Caki2 (cell line): ENCODE measurements around the gene PDZD4. TPM values are rescaled to one million over a fixed set of nuclear protein-coding genes. Genes with fewer than 3 reads are reported as not detected.

ENCODE experiments used
- DNase-seq: peaks from one replicate; pipeline ENCODE4 v3.0.0-alpha.2; 2015; ENCODE audit warnings: low read depth
- in situ Hi-C: cut with HindIII; loops from 2 replicates; pipeline ENCODE4 v1.10.0; 2016; ENCODE audit warnings: low sequenced_read_pairs, low pct_unique_long_range_greater_than_20kb, mixed read lengths
- total RNA-seq: library from RNA; depleted of rRNA; stranded (reverse); fragments of >200 nt; shearing (Covaris generic); gene quantifications from 2 replicates; pipeline ENCODE4 v1.2.3, GENCODE V29; 2014; ENCODE audit warnings: low replicate concordance

Gene PDZD4
- total RNA-seq, 1 experiment from 2014 or later = 8.5 TPM

DNA sequence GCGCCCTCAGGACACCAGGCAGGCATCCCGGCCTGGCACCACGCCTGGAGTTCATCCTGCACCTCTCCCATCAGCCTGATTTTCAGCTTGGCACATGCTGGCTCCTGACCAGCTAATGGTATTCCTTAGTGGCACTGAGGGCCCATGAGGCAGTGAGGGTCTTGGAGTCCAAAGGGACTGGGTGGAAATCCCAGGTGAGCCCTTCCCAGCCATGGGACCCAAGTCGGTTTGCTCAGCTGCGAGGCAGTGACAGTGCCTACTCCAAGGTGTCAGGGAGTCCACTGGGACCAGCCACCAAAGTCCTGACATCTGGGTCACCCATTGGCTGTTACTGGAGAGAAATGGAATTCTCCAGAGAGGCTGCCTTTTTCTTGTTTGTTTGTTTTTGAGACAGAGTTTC lies 31.0 kb downstream of the PDZD4 start:
- DNase-seq = no peak
- in situ Hi-C loops = no loop called here

DNA sequence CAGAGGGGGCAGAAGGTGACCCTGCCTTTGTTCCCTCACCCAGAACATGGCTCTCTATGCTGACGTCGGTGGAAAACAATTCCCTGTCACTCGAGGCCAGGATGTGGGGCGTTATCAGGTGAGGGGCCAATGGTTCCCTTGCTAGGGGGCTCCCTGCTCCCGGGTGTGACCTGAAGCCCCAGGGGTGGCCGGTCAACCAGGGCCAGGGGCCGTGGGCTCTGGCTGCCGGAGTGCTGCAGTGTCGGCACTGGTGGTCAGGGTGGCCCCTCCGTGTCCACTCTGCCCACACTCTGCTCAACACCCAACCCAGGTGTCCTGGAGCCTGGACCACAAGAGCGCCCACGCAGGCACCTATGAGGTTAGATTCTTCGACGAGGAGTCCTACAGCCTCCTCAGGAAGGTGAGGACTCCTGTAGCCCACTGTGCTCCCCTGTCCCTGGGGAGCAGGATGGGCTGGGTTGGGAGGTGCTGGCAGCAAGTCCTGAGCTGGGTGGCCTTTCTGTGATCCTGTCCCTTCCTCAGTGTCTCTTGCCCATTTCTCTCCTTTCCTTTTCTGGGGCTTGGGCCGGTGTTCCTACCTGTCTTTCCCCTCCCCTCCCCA lies 32.8 kb downstream of the PDZD4 start:
- no peak for DNase-seq
- in situ Hi-C loops = no loop called here

DNA sequence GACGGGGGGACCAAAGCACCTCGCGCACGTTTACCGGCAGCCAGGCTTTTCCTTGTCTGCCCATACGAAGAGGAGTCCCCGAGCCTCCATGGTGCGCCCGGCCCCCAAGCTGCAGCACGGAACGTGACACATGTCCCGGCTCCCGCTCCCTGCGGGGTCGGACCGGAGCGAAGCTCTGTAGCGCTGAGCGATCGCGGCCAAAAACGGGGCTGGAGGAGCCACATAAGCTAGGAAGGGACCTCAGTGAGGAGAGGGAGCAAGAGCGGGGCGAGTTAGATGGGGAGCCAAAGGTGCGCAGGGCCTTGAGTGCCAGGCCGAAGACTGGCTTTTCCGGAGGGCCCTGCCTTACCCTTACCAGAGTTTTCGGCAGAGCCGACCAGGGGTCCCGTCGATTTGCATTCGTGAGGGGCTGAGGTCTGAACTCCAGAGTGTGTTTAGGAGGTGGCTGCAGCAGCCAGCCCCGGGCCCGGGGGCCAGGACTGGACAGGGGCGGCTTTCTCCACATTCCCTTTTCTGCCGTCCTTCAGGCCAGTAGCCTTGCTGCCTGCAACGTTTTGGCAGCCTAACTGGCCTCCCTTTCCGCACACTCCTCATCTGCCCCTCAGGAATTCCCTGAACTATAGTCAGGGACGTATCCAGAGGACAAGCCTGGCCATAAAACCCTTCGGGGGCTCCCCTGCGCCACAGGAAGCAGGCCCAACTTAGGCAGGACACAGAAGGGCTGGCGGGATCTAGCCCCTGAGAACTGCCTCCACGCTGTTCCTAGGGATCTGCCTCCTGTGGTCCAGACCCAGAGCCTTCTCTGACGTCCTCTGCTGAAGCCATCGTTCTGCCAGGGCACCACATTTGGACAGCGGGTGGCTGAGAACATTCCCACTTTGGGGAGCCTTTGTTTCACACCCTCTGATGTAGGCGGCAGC lies 35.2 kb downstream of the PDZD4 start:
- DNase-seq = no peak
- in situ Hi-C loops = no loop called here

DNA sequence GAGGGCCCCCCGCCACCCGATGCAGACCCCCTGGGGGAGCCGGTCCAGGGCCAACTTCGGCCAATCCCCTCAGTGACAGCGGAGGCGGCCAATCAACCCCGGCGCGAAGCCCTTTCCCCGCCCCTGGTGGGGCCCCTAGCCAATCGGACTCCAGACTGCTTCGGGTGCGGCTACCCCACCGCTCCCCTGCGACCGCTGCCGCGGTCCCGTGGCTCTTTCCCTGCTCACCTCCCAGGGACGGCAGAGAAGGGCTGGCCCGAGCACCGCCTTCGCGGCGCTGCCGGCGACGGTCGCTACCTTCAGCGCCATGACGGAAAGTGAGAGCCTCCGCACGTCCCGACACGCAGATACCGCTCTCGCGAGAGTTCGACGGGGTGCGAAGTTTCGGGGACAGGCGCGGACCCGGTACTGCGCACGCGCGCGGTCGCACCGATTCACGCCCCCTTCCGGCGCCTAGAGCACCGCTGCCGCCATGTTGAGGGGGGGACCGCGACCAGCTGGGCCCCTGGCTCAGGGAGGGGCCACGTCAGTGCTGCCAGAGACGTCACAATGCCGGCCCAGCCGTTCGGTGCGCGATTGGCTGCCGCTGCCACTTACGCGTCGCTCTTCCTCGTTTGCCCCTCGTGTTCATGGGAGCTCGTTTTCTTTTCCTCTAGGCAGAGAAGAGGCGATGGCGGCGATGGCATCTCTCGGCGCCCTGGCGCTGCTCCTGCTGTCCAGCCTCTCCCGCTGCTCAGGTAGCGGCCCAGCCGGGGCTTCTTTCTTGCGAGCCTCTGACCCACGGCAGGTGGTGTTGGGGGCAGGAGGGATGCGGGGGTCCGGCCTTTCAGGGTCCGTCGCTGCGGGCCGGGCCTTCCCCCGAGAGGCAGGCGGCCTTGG lies 36.1 kb downstream of the PDZD4 start, which contains the start of the genes IDH3G and SSR4:
Gene IDH3G, minus strand, starts transcription at position 358 of the 879 bp plus-strand sequence. Its CDS starts 49 bp downstream, at position 309.
Gene SSR4, plus strand, starts transcription at position 651 of the 879 bp plus-strand sequence. Its CDS starts 20 bp downstream, at position 671.
- DNase-seq = peak; percentile 96
- in situ Hi-C loops = no loop called here

DNA sequence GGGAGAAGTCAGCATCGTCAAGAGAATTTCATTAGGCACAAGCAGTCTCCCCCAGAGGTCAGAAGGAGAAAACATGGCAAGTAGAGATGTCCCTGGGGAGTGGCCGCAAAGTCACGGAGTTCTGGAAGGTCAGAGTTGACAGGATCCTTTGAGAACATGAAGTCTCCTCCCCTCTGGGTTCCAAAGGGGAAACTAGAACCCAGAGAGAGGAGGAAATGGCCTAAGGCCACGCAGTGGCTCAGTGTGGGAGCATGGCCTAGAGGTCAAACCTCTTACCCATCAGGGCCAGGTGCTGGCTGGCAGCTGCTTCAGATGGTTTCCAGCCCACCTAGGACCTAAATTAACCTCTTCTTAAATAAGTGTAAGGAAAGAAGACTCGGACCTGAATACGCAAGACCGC lies 37.1 kb downstream of the PDZD4 start:
- DNase-seq = no peak
- in situ Hi-C loops = no loop called here

DNA sequence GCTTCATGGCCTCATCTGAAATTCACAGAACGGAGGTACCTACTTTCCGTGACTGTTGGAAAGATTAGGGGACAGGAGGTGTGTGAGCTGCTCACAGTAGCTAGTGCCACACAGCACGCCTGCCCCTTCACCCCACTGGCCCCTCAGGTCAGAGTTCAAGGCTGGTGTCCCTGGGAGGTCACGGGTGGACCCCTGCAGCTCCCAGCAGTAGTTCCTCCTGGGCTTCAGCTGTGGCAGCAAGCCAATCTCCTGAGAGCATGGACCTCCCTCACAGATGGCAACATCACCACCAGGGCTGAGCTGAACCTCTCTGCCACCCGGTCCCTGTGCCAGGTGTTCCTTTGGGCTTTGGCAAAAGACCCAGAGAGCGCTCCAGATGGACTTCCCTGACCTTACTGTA lies 38.0 kb downstream of the PDZD4 start:
- no peak for DNase-seq
- in situ Hi-C loops = no loop called here

DNA sequence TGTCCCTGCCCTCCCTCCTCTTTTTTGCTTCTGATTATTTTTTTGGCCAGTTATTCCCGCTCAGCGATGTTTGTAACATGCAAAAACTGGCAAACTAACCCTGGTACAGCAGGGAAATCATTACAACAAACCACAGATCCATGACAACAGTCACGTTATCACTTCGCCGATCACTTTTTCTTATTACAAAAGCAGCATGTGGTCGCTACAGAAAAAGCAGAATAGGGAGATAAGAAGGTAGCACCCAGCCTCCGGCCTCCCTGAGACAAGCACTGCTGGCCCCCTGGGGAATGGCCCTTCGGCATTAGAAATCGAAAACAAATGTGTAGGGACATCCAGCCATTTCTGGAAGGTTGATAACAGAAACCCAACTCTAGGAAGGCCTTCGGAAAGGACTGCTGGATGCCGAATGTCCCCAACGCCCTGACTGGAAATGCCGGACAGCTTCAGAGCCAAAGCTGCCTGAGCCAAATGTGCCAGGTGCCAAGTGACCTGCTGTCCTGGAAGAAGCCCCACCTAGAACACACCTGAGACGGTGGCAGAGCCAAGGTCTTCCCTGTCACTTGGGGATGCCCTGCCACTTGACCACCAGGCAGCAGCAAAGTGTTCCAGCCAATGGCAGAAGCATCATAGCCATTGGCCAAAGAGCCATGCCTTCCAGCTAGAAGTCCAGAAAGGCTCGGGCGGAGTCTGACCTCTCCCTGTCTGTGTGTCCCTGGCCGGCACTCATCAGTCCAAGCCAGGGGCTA lies 39.1 kb downstream of the PDZD4 start:
- in situ Hi-C loops = no loop called here
- DNase-seq = no peak

DNA sequence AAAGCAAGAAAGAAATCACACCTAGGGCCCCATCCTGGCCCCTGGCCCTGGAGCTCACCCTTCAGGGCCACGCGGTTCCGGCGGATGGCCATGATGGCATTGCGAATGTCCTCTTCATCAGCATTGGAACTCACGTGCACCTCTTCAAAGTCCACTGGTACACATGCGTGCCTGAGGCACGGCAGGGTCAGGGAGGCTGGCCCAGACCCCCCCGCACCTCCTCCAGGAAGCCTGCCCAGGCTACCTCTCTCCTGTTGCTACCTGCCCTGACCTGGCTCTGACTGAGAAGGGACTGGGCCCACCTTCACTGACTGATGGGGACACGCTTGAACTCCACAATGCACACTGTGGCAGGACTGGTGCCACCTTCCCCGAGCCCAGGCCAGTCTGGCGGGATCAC lies 40.7 kb downstream of the PDZD4 start:
- no peak for DNase-seq
- in situ Hi-C loops = no loop called here

DNA sequence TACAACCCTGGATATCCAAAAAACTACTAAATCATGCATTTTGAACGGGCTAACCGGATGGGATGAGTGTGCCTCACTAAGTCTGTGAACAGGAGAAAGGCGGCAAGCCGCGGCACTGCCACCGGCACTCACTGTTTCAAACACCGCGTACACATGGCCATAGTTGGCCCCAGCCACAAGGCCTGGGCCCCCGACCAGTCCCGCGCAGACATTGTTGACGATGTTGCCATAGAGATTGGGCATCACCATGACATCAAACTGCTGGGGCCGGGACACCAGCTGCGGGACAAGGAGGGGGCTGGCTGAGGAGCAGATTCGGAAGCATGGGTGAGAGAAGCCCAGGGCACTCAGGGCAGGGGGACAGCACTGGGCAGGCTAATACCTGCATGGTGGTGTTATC lies 43.7 kb downstream of the PDZD4 start:
- in situ Hi-C loops = no loop called here
- no peak for DNase-seq

DNA sequence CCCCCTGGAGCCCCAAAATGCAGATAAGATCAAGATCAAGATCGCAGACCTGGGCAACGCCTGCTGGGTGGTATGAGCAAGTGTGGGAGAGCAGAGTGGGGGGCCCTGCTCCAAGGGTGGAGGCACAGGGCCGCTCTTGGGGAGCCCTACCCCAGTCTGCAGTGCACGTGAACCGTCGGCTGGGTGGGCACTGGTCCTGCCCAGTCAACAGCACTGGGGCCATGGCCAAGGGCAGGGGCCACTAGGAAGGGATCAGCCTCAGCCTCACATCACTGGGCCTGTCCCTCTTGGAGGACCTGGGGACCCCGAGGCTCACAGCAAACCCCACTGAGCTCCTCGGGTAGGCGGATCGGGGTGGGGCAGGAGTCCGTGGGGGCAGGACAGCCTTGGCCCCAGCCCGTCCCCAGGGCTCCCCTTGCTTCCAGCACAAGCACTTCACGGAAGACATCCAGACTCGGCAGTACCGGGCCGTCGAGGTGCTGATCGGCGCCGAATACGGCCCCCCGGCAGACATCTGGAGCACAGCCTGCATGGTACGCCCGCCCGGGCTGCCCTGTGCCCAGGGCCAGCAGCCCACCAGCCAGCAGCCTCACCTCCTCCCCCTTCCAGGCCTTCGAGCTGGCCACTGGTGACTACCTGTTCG lies 45.9 kb downstream of the PDZD4 start:
- no peak for DNase-seq
- in situ Hi-C loops = no loop called here

DNA sequence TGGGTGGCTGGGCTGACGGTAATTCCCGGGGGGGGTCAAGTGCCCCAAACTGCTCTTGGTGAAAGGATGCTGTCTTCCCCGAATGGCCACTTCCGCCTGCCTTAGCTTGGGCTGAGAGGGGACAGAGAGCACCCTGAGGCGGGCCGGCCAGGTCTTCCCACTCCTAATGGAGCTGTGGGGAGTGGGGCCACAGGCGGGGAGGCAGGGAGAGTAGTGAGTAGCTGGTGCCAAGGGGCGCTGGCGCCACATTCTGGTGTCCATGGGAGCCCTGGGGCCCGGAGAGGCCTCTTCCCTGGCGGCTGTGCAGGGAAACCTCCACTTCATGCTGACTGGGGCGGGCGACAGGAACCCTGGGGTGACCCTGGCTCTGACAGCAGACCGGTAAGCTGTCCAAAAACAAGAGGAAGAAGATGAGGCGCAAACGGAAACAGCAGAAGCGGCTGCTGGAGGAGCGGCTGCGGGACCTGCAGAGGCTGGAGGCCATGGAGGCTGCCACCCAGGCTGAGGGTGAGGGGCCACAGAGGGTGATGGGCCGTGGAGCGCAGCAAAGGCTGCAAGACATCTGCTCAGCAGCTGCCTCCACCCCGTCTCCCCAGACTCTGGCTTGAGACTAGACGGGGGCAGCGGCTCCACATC lies 46.8 kb downstream of the PDZD4 start:
- in situ Hi-C loops = no loop called here
- DNase-seq = no peak

DNA sequence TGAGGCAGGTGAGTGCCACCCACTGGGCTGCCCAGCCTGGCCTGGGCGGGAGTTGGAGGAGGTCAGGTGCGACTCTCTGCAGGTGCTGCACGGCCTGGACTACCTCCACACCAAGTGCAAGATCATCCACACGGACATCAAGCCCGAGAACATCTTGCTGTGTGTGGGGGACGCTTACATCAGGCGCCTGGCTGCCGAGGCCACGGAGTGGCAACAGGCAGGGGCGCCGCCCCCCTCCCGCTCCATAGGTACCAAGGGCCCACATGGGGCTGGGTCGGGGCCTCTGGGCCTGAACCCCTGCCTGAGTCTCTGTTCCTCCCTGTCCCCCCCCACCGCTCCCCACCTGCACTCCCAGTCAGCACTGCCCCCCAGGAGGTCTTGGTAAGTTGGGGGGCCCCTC lies 47.5 kb downstream of the PDZD4 start:
- in situ Hi-C loops = no loop called here
- DNase-seq = no peak

DNA sequence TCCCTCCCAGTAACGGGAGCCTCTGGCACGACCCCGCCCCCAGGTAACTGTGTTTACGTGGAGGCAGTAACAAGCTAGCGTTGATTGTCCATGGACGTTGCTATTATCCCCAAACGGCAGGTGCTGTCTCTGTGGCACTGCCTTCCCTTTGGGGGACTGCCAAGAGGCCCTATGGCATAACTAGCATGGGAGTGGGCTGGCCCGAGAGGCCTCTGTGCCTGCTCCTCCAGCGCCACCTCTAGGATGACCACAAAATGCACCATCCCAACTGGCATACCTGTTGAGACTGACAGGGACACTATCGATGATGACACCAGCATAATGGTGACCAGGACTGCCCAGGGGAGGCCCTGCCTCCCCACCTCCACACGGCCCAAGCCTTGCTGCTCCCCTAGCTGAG lies 48.0 kb downstream of the PDZD4 start:
- in situ Hi-C loops = no loop called here
- no peak for DNase-seq

DNA sequence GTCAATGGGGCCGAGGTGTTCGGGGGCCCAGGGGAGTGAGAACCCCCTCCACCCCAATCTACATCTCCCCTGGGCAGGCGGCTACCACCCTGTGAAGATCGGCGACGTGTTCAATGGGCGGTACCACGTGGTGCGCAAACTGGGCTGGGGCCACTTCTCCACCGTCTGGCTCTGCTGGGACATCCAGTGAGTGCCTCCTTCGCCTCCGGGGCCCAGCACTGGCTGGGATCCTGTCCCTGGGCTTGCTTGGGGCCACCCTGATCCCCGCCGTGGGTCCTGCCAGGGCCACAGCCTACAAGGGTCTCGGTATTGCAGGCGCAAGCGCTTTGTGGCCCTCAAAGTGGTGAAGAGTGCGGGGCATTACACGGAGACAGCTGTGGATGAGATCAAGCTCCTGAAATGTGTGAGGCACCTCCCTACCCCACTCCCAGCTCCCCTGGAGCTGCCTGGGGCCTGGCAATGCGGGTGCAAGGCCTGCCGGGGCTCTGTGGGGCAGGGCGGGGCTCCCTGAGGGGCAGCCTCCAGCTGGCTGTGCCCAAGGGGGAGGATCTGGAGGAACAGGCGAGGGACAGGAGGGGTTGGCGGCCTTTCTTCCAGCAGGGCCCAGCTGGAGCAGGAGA lies 48.8 kb downstream of the PDZD4 start:
- in situ Hi-C loops = no loop called here

DNA sequence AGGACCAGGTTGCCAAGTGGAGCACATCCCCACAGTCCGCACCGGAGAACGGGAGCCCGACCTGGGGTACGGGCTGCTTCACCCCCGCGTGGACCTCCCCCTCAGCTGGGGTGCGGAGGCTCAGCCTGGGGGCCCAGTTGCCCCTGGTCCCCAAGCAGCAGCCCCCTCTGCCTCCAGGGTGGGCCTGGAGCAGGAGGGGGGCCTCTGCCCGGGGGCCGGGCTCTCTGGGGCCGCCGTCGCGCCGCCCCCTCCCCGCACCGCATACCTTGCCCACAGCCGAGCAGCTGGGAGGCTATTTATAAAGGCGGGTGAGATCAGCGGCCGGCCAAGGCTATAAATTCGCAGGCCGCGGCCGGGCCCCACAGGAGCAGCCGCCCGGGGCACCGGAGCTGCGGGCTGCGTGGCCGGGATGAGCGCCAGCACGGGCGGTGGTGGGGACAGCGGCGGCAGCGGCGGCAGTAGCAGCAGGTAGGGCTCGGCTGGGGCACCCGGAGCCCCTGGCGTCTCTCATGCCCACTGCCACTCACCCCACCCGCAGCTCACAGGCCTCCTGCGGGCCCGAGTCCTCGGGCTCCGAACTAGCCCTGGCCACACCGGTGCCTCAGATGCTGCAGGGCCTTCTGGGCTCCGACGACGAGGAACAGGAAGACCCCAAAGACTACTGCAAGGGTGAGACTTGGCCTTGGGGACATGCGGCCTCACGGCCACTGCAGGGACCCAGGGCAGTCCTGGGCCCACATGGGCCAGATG lies 49.5 kb downstream of the PDZD4 start, which contains the start of gene SRPK3:
Gene SRPK3, plus strand, starts transcription at position 364 of the 750 bp plus-strand sequence. Its CDS starts 46 bp downstream, at position 410.
- in situ Hi-C loops = no loop called here
- DNase-seq = no peak

More for the DNA sequence above, 48.8 kb downstream of the PDZD4 start:
- no peak for DNase-seq
